Caki2 (cell line): ENCODE data around the gene COL5A1. TPM values are rescaled to one million over a fixed set of nuclear protein-coding genes. Genes with fewer than 3 reads are reported as not detected.

Source experiments
- DNase-seq: peaks from one replicate; pipeline ENCODE4 v3.0.0-alpha.2; 2015; ENCODE audit warnings: low read depth
- in situ Hi-C: cut with HindIII; loops from 2 replicates; pipeline ENCODE4 v1.10.0; 2016; ENCODE audit warnings: low sequenced_read_pairs, low pct_unique_long_range_greater_than_20kb, mixed read lengths
- total RNA-seq: library from RNA; depleted of rRNA; stranded (reverse); fragments of >200 nt; shearing (Covaris generic); gene quantifications from 2 replicates; pipeline ENCODE4 v1.2.3, GENCODE V29; 2014; ENCODE audit warnings: low replicate concordance; rRNA removed

The COL5A1 gene
- total RNA-seq, 1 experiment from 2014 or later, result 21.3 TPM

DNA sequence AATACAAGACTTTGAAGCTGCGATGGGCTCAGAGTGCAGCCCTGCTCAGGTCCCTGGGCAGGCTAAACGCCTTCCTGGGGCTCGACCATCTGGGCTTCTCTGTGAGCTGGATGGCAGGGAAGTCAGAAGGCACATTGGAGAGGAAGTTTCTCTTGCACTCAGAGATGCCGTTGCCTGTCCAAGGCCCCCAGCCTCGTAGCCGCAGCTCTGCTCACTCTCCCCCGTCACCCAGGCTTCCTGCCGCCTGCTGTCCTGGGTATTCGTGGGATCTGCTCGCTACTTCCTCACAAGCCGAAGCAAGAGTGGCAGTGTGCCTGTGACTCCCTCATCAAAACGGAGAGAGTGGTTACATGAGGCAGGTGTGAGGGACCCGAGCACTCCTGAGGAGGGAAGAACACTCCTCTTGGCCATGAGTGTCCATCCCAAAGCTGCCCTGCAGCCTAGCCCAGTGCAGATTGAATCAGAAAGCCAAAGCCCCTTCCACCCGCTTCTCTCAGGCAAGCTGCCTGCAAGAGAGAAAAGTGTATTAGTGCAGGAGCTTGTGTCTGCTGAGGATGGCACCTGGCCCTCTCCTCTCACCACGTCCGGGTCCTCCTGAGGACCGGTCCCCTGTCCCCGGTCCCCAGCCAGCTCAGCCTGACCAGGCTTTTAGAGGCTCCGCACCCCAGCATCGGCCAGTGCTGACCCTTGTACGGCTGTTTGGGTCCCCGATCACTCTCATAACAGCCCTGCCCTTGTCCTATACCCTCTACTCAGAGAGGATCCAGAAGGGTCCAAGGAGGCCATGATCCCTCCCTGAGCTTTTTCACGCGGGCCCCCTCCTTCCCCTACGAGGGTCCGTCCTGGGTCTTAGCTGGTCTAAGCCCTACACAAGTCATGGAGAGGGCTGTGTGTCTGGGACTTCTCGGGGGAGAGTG, 246.3 kb downstream of the COL5A1 start:
- DNase-seq, result no peak
- in situ Hi-C loops, result no loop called here

GRCh38 chr9:134888603-134889190, 247.1 kb downstream of the COL5A1 start:
- in situ Hi-C loops, result no loop called here
- no peak for DNase-seq

GRCh38 chr9:134889386-134890154, 248.0 kb downstream of the COL5A1 start:
- DNase-seq, result no peak
- in situ Hi-C loops, result no loop called here

GRCh38 chr9:134890155-134890495, 248.5 kb downstream of the COL5A1 start:
- in situ Hi-C loops, result no loop called here
- DNase-seq, result no peak

DNA sequence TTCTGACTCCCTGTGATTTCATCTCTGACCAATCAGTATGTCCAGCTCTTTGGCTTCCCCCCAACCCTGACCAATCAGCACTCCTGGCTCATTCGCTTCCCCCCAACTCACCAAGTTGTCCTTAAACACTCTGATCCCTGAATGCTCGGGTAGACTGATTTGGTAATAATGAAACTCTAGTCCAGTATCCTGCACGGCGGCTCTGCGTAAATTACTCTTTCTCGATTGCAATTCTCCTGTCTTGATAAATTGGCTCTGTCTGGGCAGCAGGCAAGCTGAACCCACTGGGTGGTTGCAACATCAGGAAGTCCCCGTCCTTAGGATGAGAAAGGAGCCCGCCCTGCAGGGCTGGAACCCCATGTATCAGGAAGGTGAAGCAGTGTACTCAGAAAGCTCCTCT, 249.4 kb downstream of the COL5A1 start:
- no peak for DNase-seq
- in situ Hi-C loops, result no loop called here

- in situ Hi-C loops, result no loop called here
- DNase-seq, result no peak
Measured at GRCh38 chr9:134891713-134892112, 250.1 kb downstream of the COL5A1 start.

GRCh38 chr9:134892221-134892620, 250.6 kb downstream of the COL5A1 start:
- no peak for DNase-seq
- in situ Hi-C loops, result no loop called here

- no peak for DNase-seq
- in situ Hi-C loops, result no loop called here
Measured at GRCh38 chr9:134892820-134893420, 251.3 kb downstream of the COL5A1 start.

Other genes starting within 250 kb of the COL5A1 start
- gene FCN2, start 239.0 kb downstream of the COL5A1 start, total RNA-seq, result not detected in 2 replicates